HL-60 (cell line): ENCODE measurements around the gene METTL16.

Experiments
- DNase-seq, 2 experiments: peaks; one replicate each; pipeline ENCODE4 v3.0.0-alpha.2; 2010 to 2020; ENCODE audit warnings: low read depth in 1 of 2, low spot score in 1 of 2
- H3K27ac ChIP-seq: fragments of 250-450 bp; sonication (Bioruptor Pico); replicated peaks from 2 replicates; pipeline ENCODE4 v1.5.1; 2020; ENCODE audit warnings: mild to moderate bottlenecking, moderate library complexity
- H3K27me3 ChIP-seq: fragments of 250-450 bp; sonication (Bioruptor Pico); 2 replicates; pipeline ENCODE4 v1.5.1; 2021; ENCODE audit warnings: mild to moderate bottlenecking, moderate library complexity; ENCODE audit not compliant: insufficient read depth, poor library complexity, severe bottlenecking
- H3K4me3 ChIP-seq: replicated peaks from 2 replicates; pipeline ENCODE4 v1.5.1; 2011; ENCODE audit warnings: mild to moderate bottlenecking, control low read depth, low read length; ENCODE audit not compliant: insufficient read depth
- CTCF ChIP-seq: IDR thresholded peaks from one replicate; pipeline ENCODE4 v1.5.1; 2011; ENCODE audit warnings: low read length, control low read depth, inconsistent platforms; ENCODE audit not compliant: insufficient read depth
- GABPA ChIP-seq: IDR thresholded peaks from 2 replicates; pipeline ENCODE4 v1.6.1; 2012; ENCODE audit warnings: low read depth
- POLR2AphosphoS5 ChIP-seq: IDR thresholded peaks from 2 replicates; pipeline ENCODE4 v1.6.1; 2012; ENCODE audit warnings: low read depth
- REST ChIP-seq: IDR thresholded peaks from 2 replicates; pipeline ENCODE4 v1.6.1; 2012; ENCODE audit warnings: low read depth; ENCODE audit not compliant: insufficient replicate concordance
- SPI1 ChIP-seq: IDR thresholded peaks from 2 replicates; pipeline ENCODE4 v1.6.1; 2012; ENCODE audit warnings: low read depth, mild to moderate bottlenecking, borderline replicate concordance

The METTL16 gene

GRCh38 chr17:2388683-2389055 lies 123.0 kb downstream of the METTL16 start:
- Histone ChIP-seq H3K27ac (no peak overlapping the region), H3K27me3 (no peaks in the 10 kb centered on the region), H3K4me3 (no peak overlapping the region)
- DNase-seq = no peak
- TF ChIP-seq POLR2AphosphoS5 (no peak), CTCF (no peak), GABPA (no peak), SPI1 (no peak), REST (no peak)

GRCh38 chr17:2388020-2388682 lies 123.5 kb downstream of the METTL16 start:
- H3K27me3 ChIP-seq = no peaks in the 10 kb centered on the region
- DNase-seq = no peak
- no peak overlapping the region for H3K4me3 ChIP-seq
- H3K27ac ChIP-seq = no peak overlapping the region
- no peak for TF ChIP-seq POLR2AphosphoS5
- no peak for TF ChIP-seq CTCF
- TF ChIP-seq GABPA = no peak
- TF ChIP-seq REST = no peak
- TF ChIP-seq SPI1 = no peak

GRCh38 chr17:2387086-2388019 lies 124.3 kb downstream of the METTL16 start:
- no peak for DNase-seq
- Histone ChIP-seq H3K27ac (no peak overlapping the region), H3K27me3 (no peaks in the 10 kb centered on the region), H3K4me3 (no peak overlapping the region)
- TF ChIP-seq POLR2AphosphoS5 (no peak), GABPA (no peak), CTCF (no peak), REST (no peak), SPI1 (no peak)
